ENCODE data around the gene PALD1.
A peak's percentile ranks its signal among the peaks of the same experiment; 100 is the strongest.

PALD1 gene

DNA sequence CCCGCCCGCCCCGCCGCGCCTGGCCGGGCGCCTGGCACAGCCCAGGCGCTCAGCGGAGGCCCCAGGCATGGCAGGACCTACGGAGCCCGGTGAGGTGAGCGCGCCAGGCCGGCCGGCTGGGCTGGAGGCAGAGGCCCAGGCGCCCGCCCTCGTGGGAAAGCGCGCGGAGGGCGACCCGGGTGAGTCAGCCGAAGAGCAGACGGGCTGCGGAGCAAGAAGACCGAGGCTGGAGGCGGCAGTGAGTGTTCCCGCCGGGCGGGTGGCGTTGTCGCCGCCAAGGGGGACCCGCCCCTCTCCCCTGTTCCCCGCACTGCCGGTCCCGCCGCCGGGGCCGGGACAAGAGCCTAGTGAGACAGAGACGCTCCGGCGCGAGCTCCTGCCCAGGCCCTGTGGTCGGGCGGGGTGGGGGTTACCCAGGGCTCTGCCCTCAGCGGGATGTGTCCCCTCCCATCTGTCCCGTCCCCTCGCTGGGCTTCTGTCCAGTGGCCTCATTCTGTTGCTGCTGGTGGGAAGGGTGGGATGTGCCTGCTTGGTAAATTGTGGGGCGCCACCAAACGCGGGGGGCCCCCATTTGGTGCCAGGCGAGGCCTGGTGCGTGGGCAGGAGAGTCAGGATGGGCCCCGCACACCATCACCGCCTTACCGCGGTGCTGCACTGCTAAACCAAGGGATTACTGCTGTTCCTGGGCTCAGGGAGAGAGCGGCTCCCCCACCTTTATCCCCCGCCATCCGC, 20.1 kb upstream of the PALD1 start:
- DNase-seq = peak; percentile 44

GRCh38 chr10:70459061-70459773, 19.4 kb upstream of the PALD1 start:
- DNase-seq = no peak

DNA sequence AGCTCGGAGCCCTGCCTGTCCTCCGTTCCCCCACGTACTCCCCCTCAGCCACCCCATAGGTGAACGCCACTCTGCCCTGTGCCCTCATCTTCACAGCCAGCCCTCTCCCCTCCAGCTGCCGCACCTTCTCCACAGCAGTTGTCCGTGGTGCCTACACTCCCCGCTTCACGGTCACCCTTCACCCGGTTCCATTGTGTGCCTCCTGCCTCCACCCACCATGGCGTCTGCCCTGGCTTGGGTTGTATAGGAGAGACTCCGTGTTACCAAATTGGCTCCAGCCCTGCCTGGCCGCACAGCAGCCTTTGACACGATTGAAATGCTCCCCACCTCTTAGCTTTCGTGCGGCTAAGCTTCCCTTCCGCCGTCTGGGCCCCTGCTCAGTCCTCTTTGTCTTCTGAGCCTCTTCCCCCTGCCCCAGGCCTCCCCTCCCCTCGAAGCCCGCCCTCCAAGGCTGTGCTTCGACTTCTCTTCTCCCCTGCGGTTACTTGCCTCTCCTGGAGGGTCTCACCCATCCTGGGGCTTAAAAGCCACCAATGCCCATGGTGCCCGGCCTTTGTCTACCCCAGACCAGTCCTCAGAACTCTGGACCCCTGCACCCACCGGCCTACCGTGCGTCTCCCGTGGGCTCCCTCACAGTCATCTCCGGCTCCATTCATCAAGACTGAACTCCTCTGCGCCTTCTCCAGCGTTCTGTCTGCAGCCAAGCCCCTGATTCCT, 18.6 kb upstream of the PALD1 start:
- DNase-seq = no peak

- peak; percentile 20 for DNase-seq
Observed at GRCh38 chr10:70461397-70462348, 16.9 kb upstream of the PALD1 start.

DNA sequence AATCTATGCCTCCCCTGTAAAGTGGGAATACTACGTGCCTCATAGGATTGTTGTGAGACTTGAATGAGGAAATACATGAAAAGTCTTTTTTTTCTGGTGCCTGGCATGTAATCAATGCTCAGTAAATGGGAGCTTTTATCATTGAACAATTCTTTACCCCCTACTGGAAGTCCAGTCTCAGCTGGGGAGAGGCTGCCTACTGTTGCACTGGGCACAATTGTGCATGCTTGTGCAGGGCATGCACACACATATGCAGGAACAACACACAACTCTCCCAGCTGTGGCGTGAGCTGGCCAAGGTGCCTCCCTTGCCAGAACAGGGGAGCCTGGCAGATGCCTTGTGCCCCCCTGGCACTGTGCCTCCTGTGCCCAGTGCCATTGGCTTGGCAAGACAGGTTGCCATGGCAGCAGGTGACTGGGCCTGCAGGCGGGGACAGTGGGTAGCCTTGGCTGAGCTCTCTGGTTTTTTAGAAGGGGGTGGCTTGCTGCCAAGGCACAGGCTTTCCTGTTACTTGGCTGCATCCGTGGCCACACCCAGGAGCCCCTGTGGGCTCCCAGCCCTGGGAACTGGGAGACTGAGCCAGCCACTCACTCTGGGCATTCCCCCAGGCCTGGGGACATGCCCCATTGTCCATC, 16.1 kb upstream of the PALD1 start:
- DNase-seq = no peak

DNA sequence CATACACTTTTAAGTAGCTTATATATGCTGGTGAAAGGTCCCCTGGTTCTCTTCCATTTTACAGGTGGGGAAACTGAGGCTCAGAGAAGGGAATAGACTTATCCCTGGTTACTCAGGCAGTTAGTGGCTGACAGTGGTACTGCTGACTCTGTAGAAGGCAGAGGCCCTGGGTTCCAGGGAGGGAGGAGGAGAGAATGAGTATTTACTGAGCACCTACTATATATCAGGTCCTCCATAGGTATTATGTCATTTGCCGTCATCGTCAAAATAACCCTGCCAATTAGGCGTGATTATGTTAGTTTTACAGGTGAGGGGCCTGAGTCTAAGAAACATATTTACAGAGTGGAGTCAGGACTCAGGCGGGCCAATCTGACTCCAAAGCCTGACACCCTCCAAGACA, 13.3 kb upstream of the PALD1 start:
- no peak for DNase-seq

DNA sequence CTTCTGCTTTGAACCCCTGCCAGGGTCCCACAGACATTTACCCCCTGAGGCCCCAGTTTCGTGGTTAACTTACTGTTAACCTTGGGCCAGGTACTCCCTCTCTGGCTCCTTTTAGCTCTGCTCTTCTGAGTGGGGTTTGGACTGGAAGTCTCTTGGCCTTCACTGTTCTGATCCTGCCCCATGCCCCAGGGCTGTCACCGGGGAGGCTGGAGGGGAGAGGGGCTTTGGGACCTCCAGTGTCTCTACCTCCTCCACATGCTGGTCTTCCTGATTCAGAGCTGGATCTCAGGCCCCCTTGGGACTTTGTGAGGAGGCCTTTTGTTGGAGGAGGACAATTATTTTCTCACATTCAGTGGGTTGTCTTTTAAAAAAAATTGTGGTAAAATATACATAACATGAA, 12.7 kb upstream of the PALD1 start:
- DNase-seq = no peak

DNA sequence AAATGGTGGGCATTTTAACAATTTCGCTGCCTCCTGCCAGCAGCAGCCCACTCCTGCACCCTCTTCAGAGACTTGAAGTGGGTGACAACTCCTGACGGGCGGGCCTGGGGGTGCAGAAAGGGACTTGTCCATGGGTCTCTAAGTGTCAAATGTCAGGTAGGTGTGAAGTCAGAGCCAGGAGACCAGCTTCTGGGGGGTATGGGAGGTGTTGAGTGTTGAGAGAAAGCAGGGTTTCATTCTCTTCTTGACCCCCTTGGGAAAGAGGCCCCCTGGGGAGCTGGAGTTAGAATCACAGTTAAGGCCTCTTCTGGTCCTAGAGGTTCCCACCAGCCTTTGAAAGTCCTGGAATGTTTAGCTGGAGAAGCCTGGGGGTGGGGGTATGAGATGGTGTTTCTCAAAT, 11.6 kb upstream of the PALD1 start:
- no peak for DNase-seq

DNA sequence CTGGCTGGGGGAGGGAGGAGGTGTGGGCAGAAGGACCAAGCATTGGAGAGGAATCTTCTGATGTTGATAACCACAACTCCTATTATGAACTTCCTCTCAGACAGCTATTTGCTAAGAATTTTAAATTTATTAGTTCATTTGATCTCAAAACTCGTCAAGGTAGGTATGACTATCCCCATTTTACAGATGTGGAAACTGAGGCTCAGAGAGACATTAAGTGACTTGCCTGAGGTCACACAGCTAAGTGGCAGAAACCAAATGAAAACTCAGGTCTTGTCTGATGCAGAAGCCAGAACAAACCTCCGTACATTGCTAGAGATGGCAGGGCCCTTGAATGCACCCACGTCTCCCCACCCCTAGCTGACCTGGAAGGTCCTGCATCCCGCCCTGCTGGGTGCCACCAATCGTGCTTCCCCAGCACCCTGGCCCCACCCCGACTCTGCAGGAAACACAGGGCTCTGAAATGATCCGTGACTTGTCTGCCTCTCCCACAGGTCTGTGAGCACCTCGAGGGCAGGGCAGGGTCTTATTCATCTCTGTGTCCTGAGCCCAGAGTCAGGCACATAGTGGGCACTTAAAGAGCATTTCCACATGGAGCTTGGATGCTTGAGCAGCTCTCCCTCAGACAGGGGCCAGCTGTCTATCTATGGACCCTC, 5.6 kb upstream of the PALD1 start:
- no peak for DNase-seq

GRCh38 chr10:70474780-70475179, 3.8 kb upstream of the PALD1 start:
- DNase-seq = no peak

DNA sequence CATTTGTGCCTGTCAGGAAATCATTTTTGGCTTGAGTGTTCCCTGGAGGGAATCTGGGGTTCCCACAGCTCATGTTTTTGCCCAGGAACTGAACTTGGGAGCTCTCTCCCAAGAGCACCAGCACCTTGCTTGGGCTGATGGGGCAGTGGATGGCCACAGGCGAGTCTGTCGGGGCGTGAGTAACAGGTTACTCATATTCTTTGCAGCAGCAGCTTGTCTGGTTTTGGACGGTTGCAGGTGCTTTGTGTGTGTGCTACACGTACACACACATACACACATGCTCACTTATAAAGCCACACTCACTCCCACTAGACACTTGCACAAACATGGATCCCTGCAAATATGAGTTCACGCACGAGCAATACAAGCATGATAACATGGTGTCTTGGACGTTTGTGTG, 2.9 kb upstream of the PALD1 start:
- DNase-seq = no peak

DNA sequence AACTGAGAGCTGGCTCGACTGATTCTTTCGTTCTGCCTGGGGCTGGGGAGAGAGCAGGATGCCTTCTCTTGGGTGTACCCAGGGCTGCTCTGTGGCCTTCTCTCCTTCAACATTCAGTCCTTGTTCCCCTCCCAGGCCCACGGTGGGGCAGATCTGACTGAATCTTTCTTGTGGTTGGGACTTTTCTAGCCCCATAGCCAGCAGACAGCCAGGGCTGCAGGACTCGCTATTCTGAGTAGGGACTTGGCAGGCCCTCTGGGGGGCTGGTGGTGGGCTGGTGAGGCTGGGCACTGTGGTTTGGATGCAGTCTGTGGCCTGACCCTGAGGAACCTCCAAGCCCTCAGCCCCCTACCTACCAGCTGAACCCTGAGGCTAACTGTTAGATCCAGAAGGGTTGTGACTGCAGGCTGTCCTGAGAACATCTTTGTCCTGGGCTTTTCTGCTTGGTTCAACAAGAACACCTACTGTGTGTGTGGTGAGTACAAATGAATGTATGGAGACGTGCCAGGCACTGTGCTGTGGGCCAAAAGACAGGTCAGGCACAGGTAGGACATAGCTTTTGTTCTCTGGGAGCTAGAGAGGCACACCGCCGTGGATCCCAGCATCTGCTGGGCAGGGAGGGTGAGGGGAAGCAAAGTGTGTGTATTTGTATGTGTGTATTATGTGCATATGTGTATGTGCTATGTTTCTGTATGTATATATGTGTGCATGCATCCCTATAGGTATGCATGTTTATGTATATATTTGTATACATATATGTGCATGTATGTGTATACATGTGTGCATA, 2.1 kb upstream of the PALD1 start:
- DNase-seq = no peak

- DNase-seq = peak; percentile 43
Observed at GRCh38 chr10:70477661-70478162, 855 bp upstream of the PALD1 start.

DNA sequence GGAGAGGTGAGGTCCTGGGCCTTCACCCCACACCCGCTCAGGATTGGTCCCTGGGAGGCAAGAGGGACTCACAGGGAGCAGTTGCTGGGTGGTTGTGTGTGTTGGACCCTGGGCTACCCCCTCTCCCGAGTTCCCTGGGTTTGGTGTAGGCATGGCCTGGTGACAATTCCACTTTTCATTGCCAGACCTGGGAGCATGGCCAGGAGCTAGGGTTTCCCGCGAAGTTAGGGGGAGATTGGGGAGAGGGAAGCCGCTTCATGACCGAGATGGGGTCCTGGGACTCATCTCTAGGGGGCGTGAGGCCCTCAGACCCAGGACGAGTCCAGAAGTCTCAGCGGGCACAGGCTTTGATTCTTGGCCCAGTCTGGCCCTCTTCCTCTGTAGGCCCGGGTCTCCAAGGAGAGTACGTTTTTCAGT, 606 bp downstream of the PALD1 start:
- DNase-seq = no peak

DNA sequence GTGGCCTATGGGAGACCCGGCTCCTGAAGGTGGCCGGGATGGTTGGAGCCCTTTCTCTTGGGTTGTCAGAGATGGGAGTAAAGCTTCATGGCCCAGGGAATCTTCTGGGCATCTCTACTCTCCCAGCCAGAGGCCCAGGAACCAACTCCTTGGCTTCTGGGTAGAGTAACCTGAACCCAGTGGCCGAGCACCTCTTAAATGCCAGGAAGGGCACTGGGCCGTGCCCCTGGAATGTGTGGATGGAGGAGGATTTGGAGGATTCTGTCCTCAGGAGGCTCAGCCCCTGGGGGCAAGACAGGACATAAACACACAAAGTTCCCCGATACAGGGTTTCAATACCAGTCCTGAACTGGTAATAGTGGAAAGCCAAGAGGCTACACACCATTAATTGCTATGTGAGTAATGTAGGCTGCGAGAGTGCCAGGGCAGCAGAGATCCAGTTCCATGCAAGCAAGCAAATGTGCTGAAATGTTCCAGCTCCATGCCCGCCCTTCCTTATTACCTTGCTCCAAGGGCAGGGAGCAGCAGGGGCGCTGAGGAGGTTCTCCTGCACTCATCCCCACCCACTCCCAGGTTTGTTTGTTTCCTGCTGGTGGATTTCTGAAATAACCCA, 1.2 kb downstream of the PALD1 start:
- DNase-seq = no peak

GRCh38 chr10:70480239-70480861, 1.8 kb downstream of the PALD1 start:
- DNase-seq = no peak

GRCh38 chr10:70481105-70481504, 2.5 kb downstream of the PALD1 start:
- DNase-seq = no peak

- no peak for DNase-seq
Observed at GRCh38 chr10:70481831-70482530, 3.4 kb downstream of the PALD1 start.

Data from MV-4-11 (cell line).